ENCODE data around the gene ADGRD1.

Gene ADGRD1

GRCh38 chr12:131138638-131139362, 185.1 kb downstream of the ADGRD1 start:
- H3K4ac ChIP-seq (ENCODE audit: low read depth in 1 of 2, low read length in 2 of 2): no peak overlapping the region
- H4K8ac ChIP-seq (ENCODE audit: low read length): no peak overlapping the region
- no peak overlapping the region for H2BK5ac ChIP-seq (ENCODE audit: low read depth, low read length, poor library complexity, severe bottlenecking)
- H3K9ac ChIP-seq (ENCODE audit: low read length): no peak overlapping the region
- no peak overlapping the region for H3K14ac ChIP-seq (ENCODE audit: low read length in 2 of 2)
- H3K4me3 ChIP-seq (ENCODE audit: insufficient read depth in 1 of 2, low read depth in 1 of 2, low read length in 2 of 2): no peak overlapping the region
- H3K36me3 ChIP-seq (ENCODE audit: control insufficient read depth in 1 of 2, insufficient read depth in 2 of 2, low read depth in 1 of 2, low read length in 2 of 2): no peaks in the 10 kb centered on the region
- no peaks in the 10 kb centered on the region for H3K4me1 ChIP-seq (ENCODE audit: control insufficient read depth, insufficient read depth, low read depth, low read length)
- no peak overlapping the region for H2BK12ac ChIP-seq (ENCODE audit: low read length in 2 of 2)
- peaks cover 0 to 4% of the 10 kb centered on the region in 2 experiments for H3K27me3 ChIP-seq (ENCODE audit: control insufficient read depth in 1 of 2, insufficient read depth in 1 of 2, low read length in 2 of 2)
- no peaks in the 10 kb centered on the region for H3K9me3 ChIP-seq (ENCODE audit: control insufficient read depth, low read length)
- no peak for DNase-seq
- H3K18ac ChIP-seq (ENCODE audit: low read depth in 1 of 2, low read length in 2 of 2): no peak overlapping the region
- no peak overlapping the region for H2BK15ac ChIP-seq (ENCODE audit: low read depth, poor library complexity, severe bottlenecking)
- H4K91ac ChIP-seq (ENCODE audit: low read length): no peak overlapping the region
- no peak overlapping the region for H3K23ac ChIP-seq (ENCODE audit: low read length in 2 of 2)
- WGBS: 90% methylated on average over 34 of the region's 34 CpGs
- no peak overlapping the region for H3K27ac ChIP-seq (ENCODE audit: low read length, poor library complexity, severe bottlenecking)
- H3K79me1 ChIP-seq (replicated peaks; ENCODE audit: low read length, poor library complexity, severe bottlenecking): no peaks in the 10 kb centered on the region
- H3K4me2 ChIP-seq (ENCODE audit: low read length, poor library complexity, severe bottlenecking): no peak overlapping the region
- H2BK120ac ChIP-seq (ENCODE audit: low read depth, low read length): no peak overlapping the region
- no peak overlapping the region for H2AK5ac ChIP-seq (ENCODE audit: low read length, severe bottlenecking)
- H2AFZ ChIP-seq (ENCODE audit: low read depth, low read length): no peak overlapping the region

GRCh38 chr12:131139363-131140068, 185.8 kb downstream of the ADGRD1 start:
- Histone ChIP-seq H2BK120ac (ENCODE audit: low read depth, low read length) (no peak overlapping the region), H3K14ac (ENCODE audit: low read length in 2 of 2) (no peak overlapping the region), H3K18ac (ENCODE audit: low read depth in 1 of 2, low read length in 2 of 2) (no peak overlapping the region)

GRCh38 chr12:131140069-131140435, 186.3 kb downstream of the ADGRD1 start:
- peaks cover 0 to 4% of the 10 kb centered on the region in 2 experiments for H3K27me3 ChIP-seq (ENCODE audit: control insufficient read depth in 1 of 2, insufficient read depth in 1 of 2, low read length in 2 of 2)
- no peak overlapping the region for H3K27ac ChIP-seq (ENCODE audit: low read length, poor library complexity, severe bottlenecking)
- no peaks in the 10 kb centered on the region for H3K4me1 ChIP-seq (ENCODE audit: control insufficient read depth, insufficient read depth, low read depth, low read length)
- no peaks in the 10 kb centered on the region for H3K9me3 ChIP-seq (ENCODE audit: control insufficient read depth, low read length)
- no peak overlapping the region for H4K8ac ChIP-seq (ENCODE audit: low read length)
- H3K36me3 ChIP-seq (ENCODE audit: control insufficient read depth in 1 of 2, insufficient read depth in 2 of 2, low read depth in 1 of 2, low read length in 2 of 2): no peaks in the 10 kb centered on the region
- H2AFZ ChIP-seq (ENCODE audit: low read depth, low read length): no peak overlapping the region
- DNase-seq: no peak
- H2BK5ac ChIP-seq (ENCODE audit: low read depth, low read length, poor library complexity, severe bottlenecking): no peak overlapping the region
- no peak overlapping the region for H2BK120ac ChIP-seq (ENCODE audit: low read depth, low read length)
- H3K9ac ChIP-seq (ENCODE audit: low read length): no peak overlapping the region
- no peak overlapping the region for H3K23ac ChIP-seq (ENCODE audit: low read length in 2 of 2)
- H4K91ac ChIP-seq (ENCODE audit: low read length): no peak overlapping the region
- no peak overlapping the region for H2AK5ac ChIP-seq (ENCODE audit: low read length, severe bottlenecking)
- H3K4me2 ChIP-seq (ENCODE audit: low read length, poor library complexity, severe bottlenecking): no peak overlapping the region
- no peaks in the 10 kb centered on the region for H3K79me1 ChIP-seq (replicated peaks; ENCODE audit: low read length, poor library complexity, severe bottlenecking)
- no peak overlapping the region for H3K18ac ChIP-seq (ENCODE audit: low read depth in 1 of 2, low read length in 2 of 2)
- no peak overlapping the region for H2BK15ac ChIP-seq (ENCODE audit: low read depth, poor library complexity, severe bottlenecking)
- H3K4me3 ChIP-seq (ENCODE audit: insufficient read depth in 1 of 2, low read depth in 1 of 2, low read length in 2 of 2): no peak overlapping the region
- H3K4ac ChIP-seq (ENCODE audit: low read depth in 1 of 2, low read length in 2 of 2): no peak overlapping the region
- no peak overlapping the region for H3K14ac ChIP-seq (ENCODE audit: low read length in 2 of 2)
- no peak overlapping the region for H2BK12ac ChIP-seq (ENCODE audit: low read length in 2 of 2)
- 78% methylated on average over 12 of the region's 12 CpGs for WGBS

More at GRCh38 chr12:131139363-131140068, 185.8 kb downstream of the ADGRD1 start:
- no peak overlapping the region for H2AK5ac ChIP-seq (ENCODE audit: low read length, severe bottlenecking)
- no peak overlapping the region for H2BK12ac ChIP-seq (ENCODE audit: low read length in 2 of 2)
- H3K9ac ChIP-seq (ENCODE audit: low read length): no peak overlapping the region
- H3K9me3 ChIP-seq (ENCODE audit: control insufficient read depth, low read length): no peaks in the 10 kb centered on the region
- H4K91ac ChIP-seq (ENCODE audit: low read length): no peak overlapping the region
- no peak overlapping the region for H4K8ac ChIP-seq (ENCODE audit: low read length)
- H3K27me3 ChIP-seq (ENCODE audit: control insufficient read depth in 1 of 2, insufficient read depth in 1 of 2, low read length in 2 of 2): peaks cover 0 to 4% of the 10 kb centered on the region in 2 experiments
- no peak overlapping the region for H2BK5ac ChIP-seq (ENCODE audit: low read depth, low read length, poor library complexity, severe bottlenecking)
- no peak for DNase-seq
- no peak overlapping the region for H3K4me2 ChIP-seq (ENCODE audit: low read length, poor library complexity, severe bottlenecking)
- H2BK15ac ChIP-seq (ENCODE audit: low read depth, poor library complexity, severe bottlenecking): no peak overlapping the region
- no peak overlapping the region for H3K4me3 ChIP-seq (ENCODE audit: insufficient read depth in 1 of 2, low read depth in 1 of 2, low read length in 2 of 2)
- H3K27ac ChIP-seq (ENCODE audit: low read length, poor library complexity, severe bottlenecking): no peak overlapping the region
- no peak overlapping the region for H3K23ac ChIP-seq (ENCODE audit: low read length in 2 of 2)
- no peak overlapping the region for H3K4ac ChIP-seq (ENCODE audit: low read depth in 1 of 2, low read length in 2 of 2)
- no peaks in the 10 kb centered on the region for H3K36me3 ChIP-seq (ENCODE audit: control insufficient read depth in 1 of 2, insufficient read depth in 2 of 2, low read depth in 1 of 2, low read length in 2 of 2)
- H3K4me1 ChIP-seq (ENCODE audit: control insufficient read depth, insufficient read depth, low read depth, low read length): no peaks in the 10 kb centered on the region
- no peaks in the 10 kb centered on the region for H3K79me1 ChIP-seq (replicated peaks; ENCODE audit: low read length, poor library complexity, severe bottlenecking)
- no peak overlapping the region for H2AFZ ChIP-seq (ENCODE audit: low read depth, low read length)
- WGBS: 87% methylated on average over 26 of the region's 27 CpGs

GRCh38 chr12:131140697-131141096, 187.0 kb downstream of the ADGRD1 start:
- WGBS: 85% methylated on average over 10 of the region's 10 CpGs
- Histone ChIP-seq H3K4me3 (ENCODE audit: insufficient read depth in 1 of 2, low read depth in 1 of 2, low read length in 2 of 2) (no peak overlapping the region), H2BK12ac (ENCODE audit: low read length in 2 of 2) (no peak overlapping the region)

More at GRCh38 chr12:131140697-131141096, 187.0 kb downstream of the ADGRD1 start:
- Histone ChIP-seq H3K14ac (ENCODE audit: low read length in 2 of 2) (no peak overlapping the region), H3K27me3 (ENCODE audit: control insufficient read depth in 1 of 2, insufficient read depth in 1 of 2, low read length in 2 of 2) (peaks cover 0 to 4% of the 10 kb centered on the region in 2 experiments), H3K27ac (ENCODE audit: low read length, poor library complexity, severe bottlenecking) (no peak overlapping the region), H3K9me3 (ENCODE audit: control insufficient read depth, low read length) (no peaks in the 10 kb centered on the region), H3K4me2 (ENCODE audit: low read length, poor library complexity, severe bottlenecking) (no peak overlapping the region), H3K9ac (ENCODE audit: low read length) (no peak overlapping the region), H3K36me3 (ENCODE audit: control insufficient read depth in 1 of 2, insufficient read depth in 2 of 2, low read depth in 1 of 2, low read length in 2 of 2) (no peaks in the 10 kb centered on the region), H2BK15ac (ENCODE audit: low read depth, poor library complexity, severe bottlenecking) (no peak overlapping the region), H4K8ac (ENCODE audit: low read length) (no peak overlapping the region), H3K79me1 (replicated peaks; ENCODE audit: low read length, poor library complexity, severe bottlenecking) (no peaks in the 10 kb centered on the region), H3K23ac (ENCODE audit: low read length in 2 of 2) (no peak overlapping the region), H2AK5ac (ENCODE audit: low read length, severe bottlenecking) (no peak overlapping the region), H2AFZ (ENCODE audit: low read depth, low read length) (no peak overlapping the region), H3K4me1 (ENCODE audit: control insufficient read depth, insufficient read depth, low read depth, low read length) (no peaks in the 10 kb centered on the region), H2BK120ac (ENCODE audit: low read depth, low read length) (no peak overlapping the region), H2BK5ac (ENCODE audit: low read depth, low read length, poor library complexity, severe bottlenecking) (no peak overlapping the region), H3K18ac (ENCODE audit: low read depth in 1 of 2, low read length in 2 of 2) (no peak overlapping the region), H4K91ac (ENCODE audit: low read length) (no peak overlapping the region), H3K4ac (ENCODE audit: low read depth in 1 of 2, low read length in 2 of 2) (no peak overlapping the region)
- no peak for DNase-seq
